GM18526 (cell line): ENCODE data around the gene SPTBN4.

ENCODE experiments used
- POLR2A ChIP-seq: IDR thresholded peaks from 3 replicates; pipeline ENCODE4 v1.6.1; 2011; ENCODE audit not compliant: insufficient read length; ENCODE audit errors: extremely low read depth

Gene SPTBN4

DNA sequence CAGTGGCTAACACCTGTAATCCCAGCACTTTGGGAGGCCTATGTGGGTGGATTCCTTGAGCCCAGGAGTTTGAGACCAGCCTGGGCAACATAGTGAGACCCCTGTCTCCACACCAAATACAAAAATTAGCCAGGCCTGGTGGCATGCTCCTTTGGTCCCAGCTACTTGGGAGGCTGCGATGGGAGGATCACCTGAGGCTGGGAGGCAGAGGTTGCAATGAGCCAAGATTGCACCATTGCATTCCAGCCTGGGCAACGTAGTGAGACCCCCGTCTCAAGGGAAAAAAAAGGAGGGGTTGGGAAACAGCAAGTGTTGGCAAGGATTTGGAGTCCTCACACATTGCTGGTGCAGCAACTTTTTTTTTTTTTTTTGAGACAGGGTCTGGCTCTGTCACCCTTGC is 19.2 kb downstream of the SPTBN4 start:
- TF ChIP-seq POLR2A = no peak

DNA sequence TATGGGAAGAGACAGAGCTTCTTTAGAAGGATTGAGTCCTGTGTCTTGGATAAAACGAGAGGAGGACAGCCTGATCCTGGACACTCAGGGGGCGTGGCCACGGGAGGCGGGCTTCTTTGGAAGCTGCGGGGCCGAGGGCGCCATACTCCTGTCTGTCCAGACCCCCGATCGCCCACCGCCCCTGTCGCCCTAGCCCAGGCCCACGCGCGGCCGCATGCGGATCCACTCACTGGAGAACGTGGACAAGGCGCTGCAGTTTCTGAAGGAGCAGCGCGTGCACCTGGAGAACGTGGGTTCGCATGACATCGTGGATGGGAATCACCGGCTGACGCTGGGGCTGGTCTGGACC is 23.1 kb downstream of the SPTBN4 start:
- no peak for TF ChIP-seq POLR2A

DNA sequence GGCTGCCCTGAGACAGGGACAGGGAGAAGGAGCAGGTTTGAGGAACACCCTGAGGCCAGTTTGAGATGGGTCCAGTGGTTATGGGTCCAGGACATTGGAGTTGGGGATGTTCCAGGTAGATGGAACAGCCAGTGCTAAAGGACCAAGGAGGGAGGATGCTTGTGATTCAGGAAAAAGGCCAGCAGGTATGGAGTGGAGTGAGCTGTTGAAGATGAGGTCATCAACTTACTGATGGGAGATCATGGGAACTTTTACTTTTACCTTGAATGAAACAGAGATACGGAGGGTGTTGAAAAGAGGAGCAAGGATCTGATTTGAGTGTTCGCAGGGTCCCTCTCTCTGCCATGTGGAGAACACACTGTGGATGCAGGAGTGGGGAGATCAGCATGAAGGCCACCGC is 25.5 kb downstream of the SPTBN4 start:
- no peak for TF ChIP-seq POLR2A

DNA sequence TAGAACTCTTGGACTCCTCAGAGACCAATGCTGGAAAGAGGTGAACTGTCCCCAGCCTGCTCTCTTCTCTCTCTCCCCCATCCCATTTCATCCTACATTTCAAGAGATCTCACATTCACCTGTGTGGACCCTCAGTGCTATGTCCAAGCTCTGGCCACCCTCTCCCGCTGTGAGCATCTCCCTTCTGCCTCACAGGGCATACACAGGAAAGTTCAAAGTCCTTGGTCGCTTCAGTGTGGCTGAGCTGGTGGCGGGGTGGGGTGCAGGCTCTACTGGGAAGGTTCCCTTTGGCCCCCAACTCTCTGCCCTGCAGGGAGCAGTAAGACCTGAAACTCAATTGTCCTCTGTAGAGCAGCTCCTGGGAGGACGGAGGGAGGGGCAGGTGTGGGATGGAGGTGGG is 27.0 kb downstream of the SPTBN4 start:
- no peak for TF ChIP-seq POLR2A

DNA sequence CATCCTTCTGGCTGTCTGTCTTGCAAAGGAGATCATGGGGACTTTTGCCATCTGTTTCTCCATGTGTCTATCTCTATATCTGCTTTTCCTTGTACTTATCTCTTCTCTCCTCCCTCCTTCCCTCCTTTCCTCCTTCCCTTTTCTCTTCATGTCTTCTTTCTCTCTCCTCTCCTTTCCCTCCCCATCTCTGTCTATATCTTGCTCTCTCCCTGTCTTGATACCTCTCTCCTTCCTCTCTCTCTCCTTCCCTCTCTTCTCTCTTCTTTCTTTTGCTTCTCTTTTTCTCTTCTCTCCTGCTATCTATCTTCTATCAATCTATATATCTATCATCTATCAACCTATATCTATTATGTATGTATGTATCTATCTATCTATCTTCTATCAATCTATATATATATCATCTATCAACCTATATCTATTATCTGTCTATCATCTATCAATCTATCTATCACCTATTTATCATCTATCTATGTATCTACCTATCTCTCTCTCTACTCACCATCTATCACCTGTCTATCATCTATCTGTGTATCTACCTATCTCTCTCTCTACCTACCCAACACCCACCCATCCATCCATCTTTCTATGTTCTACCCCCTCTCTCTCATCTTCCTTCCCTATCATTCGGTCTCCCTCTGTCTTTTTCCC is 27.5 kb downstream of the SPTBN4 start:
- no peak for TF ChIP-seq POLR2A

DNA sequence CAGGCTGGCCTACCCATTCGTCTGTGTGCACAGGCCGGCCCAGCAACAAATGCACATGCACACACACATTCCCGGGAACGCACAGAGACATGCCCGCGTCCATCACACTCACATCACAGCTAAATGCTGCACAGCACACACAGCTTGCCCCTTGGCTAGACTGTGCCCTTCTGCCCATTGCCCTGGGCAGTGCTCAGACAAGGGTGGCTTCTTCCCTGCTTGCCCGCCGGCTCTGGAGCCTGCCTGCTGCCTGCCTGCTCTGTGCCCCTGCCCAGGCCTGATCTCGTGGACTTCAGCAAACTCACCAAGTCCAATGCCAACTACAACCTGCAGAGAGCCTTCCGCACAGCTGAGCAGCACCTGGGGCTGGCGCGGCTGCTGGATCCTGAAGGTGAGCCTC is 30.4 kb downstream of the SPTBN4 start:
- no peak for TF ChIP-seq POLR2A

DNA sequence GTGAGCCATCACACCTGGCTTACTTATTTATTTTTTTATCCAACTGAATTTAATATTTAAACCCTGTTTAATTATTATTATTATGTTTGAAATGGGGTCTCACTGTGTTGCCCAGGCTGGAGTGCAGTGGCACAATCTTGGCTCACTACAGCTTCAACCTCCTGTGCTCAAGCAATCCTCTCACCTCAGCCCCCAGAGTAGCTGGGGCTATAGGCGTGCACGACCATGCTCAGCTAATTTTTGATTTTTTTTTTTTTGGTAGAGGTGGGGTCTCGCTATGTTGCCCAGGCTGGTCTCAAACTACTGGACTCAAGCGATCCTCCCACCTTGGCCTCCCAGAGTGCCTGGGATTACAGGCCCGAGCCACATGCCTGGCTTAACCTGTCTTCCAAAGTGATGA is 32.5 kb downstream of the SPTBN4 start:
- no peak for TF ChIP-seq POLR2A

DNA sequence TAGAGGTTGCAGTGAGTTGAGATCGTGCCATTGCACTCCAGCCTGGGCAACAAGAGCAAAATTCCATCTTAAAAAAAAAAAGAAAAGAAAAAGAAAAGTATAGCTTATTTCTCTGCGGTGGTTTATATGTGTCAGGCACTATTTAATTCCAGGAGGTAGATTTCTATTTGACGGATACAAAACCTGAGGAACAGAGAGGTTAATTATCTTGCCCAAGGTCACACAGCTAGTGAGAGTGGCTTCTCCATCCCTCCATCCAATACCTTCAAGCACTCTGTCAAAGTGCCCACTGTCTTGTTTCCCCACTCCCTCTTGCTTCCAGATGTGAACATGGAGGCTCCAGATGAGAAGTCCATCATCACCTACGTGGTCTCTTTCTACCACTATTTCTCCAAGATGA is 34.8 kb downstream of the SPTBN4 start:
- no peak for TF ChIP-seq POLR2A

DNA sequence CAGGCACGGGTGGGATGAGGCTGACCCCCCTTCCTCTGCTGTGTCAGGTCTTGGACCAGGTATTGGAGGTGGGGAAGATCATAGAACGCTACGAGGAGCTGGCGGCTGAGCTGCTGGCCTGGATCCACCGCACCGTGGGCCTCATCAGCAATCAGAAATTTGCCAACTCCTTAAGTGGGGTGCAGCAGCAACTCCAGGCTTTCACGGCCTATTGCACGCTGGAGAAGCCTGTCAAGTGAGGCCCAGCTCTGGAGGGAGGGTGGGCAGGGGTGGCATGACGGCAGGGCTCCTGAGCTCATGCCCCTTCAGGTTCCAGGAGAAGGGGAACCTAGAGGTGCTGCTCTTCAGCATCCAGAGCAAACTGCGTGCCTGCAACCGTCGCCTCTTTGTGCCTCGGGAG is 35.3 kb downstream of the SPTBN4 start:
- TF ChIP-seq POLR2A = no peak

DNA sequence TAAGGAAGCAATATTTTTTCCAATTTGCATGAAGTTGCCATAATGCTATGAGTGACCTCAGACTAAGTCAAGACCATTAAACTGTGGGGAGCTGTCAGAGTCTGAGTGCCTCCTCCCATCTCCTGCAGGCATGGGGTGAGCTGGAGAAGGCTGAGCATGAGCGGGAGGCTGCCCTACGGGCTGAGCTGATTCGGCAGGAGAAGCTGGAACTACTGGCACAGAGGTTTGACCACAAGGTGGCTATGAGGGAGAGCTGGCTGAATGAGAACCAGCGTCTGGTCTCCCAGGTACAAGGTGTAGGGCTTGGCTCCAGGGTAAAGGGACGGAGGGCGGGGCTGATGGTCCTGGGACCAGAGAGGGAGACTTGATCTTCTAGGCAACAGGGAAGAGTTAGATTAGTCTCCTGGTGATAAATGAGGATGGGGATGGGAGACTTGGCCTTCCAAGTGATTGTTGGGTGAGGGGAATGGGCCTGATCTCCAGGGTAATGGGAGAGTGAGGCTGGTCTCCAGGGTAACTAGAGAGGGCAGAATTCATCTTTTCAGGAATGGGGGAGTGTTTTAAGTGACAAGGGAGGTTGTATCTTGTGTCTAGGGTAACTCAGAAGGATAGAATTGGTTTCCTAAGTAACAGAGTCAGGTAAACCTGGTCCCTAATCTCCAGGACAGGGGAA is 36.0 kb downstream of the SPTBN4 start:
- no peak for TF ChIP-seq POLR2A

DNA sequence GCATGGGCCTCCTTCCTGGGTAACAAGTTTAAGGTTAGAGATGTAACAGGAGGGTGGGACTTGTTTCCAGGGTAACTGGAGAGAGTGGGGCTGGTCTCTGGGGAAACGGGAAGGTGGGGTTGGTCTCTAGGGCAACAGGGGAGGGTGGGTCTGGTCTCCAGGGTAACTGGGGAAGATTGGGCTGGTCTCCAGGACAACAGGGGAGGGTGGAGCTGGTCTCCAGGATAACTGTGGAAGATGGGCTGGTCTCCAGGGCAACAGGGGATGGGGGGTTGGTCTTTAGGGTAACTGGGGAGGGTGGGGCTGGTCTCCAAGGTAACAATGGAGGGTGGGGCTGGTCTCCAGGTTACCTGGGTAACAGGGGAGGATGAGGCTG is 36.5 kb downstream of the SPTBN4 start:
- TF ChIP-seq POLR2A = no peak

DNA sequence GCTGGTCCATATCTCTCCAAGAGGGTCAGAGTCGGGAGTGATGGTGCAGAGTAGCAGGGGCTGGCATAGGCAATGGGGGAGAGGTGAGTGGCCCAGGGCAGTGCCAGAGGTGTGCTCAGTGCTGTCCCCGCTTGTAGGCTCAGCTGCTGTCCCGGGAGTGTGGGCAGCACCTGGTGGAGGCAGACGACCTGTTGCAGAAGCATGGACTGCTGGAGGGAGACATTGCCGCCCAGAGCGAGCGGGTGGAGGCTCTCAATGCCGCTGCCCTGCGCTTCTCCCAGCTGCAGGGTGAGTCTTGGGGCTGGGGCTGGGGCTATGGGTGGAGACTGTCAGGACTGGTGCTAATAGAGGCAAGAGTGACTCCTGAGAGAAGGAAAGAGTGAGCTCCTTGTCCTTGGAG is 39.3 kb downstream of the SPTBN4 start:
- no peak for TF ChIP-seq POLR2A

DNA sequence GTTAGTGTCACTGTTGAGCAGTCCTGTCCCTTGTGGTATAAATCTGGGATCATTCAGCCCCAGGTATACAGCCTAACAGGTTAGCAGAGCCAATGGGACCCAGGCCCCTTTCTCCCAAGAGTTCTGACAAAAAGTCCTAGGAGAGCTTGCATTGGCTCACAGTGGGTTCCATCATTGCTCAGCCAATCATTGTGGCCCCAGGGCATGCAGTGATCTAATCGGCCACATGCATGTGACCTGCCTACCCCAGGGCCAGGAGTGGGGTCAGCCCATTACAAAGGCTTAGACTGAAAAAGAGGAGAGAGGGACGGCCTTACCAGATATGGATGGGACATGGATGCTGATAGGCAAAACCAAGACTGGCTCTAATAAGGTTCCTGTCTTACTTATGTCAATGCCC is 41.1 kb downstream of the SPTBN4 start:
- TF ChIP-seq POLR2A = no peak

DNA sequence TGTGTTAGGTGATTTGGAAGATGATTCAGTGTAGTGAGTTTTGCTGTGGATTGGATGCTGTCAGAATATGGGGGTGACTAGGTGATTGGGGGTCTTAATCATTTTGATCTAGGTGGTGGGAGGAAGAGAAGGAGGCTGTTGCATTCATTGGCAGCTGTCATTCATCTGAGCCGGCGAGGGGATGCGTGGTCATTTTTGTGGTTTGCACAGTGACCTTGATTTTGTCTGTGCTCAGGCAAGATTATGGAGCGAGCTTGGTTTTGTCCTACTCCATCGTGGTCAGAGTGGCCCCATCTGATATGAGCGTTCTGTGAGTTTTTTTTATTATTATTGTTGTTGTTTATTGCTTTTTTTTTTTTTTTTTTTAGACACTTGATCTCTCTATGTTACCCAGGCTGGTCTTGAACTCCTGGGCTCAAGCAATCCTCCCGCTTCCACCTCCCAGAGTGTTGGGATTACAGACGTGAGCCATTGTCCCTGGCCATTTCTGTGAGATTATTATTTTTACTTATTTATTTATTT is 42.0 kb downstream of the SPTBN4 start:
- TF ChIP-seq POLR2A = no peak

DNA sequence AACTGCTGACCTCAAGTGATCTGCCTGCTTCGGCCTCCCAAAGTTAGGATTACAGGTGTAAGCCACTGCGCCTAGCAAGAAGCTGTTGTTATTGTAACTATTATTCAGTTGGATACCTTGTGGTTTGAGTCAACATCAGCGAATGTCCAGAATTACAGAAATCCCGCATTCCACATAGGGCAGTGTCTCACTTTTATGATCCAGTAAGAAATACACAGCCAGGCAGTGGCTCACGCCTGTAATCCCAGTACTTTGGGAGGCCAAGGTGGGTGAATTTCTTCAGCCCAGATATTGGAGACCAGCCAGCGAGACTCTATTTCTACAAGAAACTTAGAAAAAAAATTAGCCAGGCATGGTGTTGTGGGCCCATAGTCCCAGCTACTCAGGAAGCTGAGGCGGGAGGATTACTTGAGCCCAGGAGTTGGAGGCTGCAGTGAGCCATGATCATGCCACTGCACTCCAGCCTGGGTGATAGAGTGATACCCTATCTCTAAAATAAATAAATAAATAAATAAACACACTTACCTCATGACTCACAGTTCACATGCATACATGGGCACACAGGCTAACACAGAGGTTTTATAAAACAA is 43.8 kb downstream of the SPTBN4 start:
- TF ChIP-seq POLR2A = no peak

DNA sequence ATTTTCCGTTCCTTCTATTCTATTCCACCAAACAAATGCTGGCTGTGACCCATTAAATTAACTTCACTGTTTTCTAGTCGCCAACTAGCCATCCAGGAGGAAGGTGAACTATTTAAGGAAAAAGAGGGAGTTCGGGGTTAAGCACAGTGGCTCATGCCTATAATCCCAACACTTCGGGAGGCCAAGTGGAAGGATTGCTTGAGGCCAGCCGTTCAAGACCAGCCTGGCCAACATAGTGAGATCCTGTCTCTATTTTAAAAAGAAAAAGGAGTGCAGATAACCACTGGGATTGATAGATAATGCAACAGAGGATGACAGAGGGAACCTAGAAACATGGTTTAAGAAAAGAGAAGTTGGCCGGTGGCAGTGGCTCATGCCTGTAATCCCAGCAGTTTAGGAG is 44.7 kb downstream of the SPTBN4 start:
- TF ChIP-seq POLR2A = no peak

DNA sequence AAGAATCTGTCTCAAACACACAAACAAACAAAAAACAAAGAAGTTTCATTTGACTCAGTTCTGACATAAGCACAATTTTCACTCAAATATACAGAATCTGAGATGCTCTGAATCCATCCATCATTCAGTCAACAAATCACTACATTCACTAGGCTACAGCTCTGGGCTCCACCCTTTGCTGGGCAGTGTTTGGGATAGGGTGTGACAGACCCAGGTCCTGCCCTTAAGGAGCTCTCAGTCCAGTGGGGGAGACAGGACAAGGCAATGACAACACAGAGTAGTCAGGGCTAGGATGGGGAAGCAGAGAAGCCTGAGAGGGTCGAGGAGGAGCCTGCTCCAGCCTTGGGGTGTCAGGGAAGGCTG is 45.3 kb downstream of the SPTBN4 start:
- TF ChIP-seq POLR2A = no peak
